SK-N-SH (cell line): ENCODE results near the gene NHP2. TPM values are rescaled to one million over a fixed set of nuclear protein-coding genes. Genes with fewer than 3 reads are reported as not detected.

Experiments used
- CTCF ChIA-PET: fragments of 300-600, 350-600 bp; formaldehyde crosslinking; extraction: SDS; loops from one replicate; lab custom pipeline; 2021; lab: Yijun Ruan, JAX
- POLR2A ChIA-PET: fragments of 350-600 bp; sonication (Branson Sonifier 250); formaldehyde crosslinking; extraction: SDS; loops from one replicate; lab custom pipeline; 2020; ENCODE audit warnings: antibody characterized with exemption, inconsistent platforms; lab: Yijun Ruan, JAX
- DNase-seq: peaks from one replicate; pipeline ENCODE4 v3.0.0; 2012
- H2AFZ ChIP-seq: fragments of 200-600 bp; sonication (generic); 2 replicates; pipeline ENCODE4 v1.8.1; 2016; ENCODE audit warnings: antibody characterized with exemption, mild to moderate bottlenecking, low read depth
- H3F3A ChIP-seq: fragments of 200-600 bp; sonication (generic); replicated peaks from 2 replicates; pipeline ENCODE3; 2016; ENCODE audit warnings: antibody characterized with exemption, mild to moderate bottlenecking; ENCODE audit not compliant: insufficient read depth
- H3K27ac ChIP-seq, 2 experiments: fragments of 200-500 bp in 1 of 2; fragments of 200-600 bp in 1 of 2; sonication (Bioruptor generic) in 1 of 2; sonication (generic), shearing (Covaris generic) in 1 of 2; 2 replicates each; pipeline versions ENCODE4 v1.5.1 to v1.6.1; 2014 to 2016; ENCODE audit warnings: low read depth in 2 of 2, inconsistent platforms in 1 of 2, low read length in 1 of 2, mild to moderate bottlenecking in 1 of 2, mixed read lengths in 1 of 2
- H3K27me3 ChIP-seq: fragments of 200-600 bp; sonication (generic), shearing (Covaris generic); 2 replicates; pipeline ENCODE4 v1.6.1; 2016; ENCODE audit warnings: mixed run types; ENCODE audit not compliant: insufficient read depth
- H3K36me3 ChIP-seq, 2 experiments: fragments of 200-500 bp in 1 of 2; fragments of 200-600 bp in 1 of 2; sonication (Bioruptor generic) in 1 of 2; sonication (generic) in 1 of 2; replicated peaks in 1 of 2; 2 replicates each; pipeline versions ENCODE3 to v1.5.1; 2014 to 2016; ENCODE audit warnings: low read length in 1 of 2, mild to moderate bottlenecking in 1 of 2; ENCODE audit not compliant: insufficient read depth in 2 of 2, control insufficient read depth in 1 of 2
- H3K4me1 ChIP-seq, 2 experiments: fragments of 200-500 bp in 1 of 2; fragments of 200-600 bp in 1 of 2; sonication (Bioruptor generic) in 1 of 2; sonication (generic), shearing (Covaris generic) in 1 of 2; 2 replicates each; pipeline versions ENCODE4 v1.5.1 to v1.6.1; 2014 to 2016; ENCODE audit warnings: low read depth in 1 of 2, low read length in 1 of 2, mixed run types in 1 of 2; ENCODE audit not compliant: insufficient read depth in 2 of 2, control insufficient read depth in 1 of 2
- H3K4me2 ChIP-seq: fragments of 200-600 bp; sonication (generic), shearing (Covaris generic); 2 replicates; pipeline ENCODE4 v1.6.1; 2017; ENCODE audit warnings: mixed run types
- H3K4me3 ChIP-seq, 2 experiments: fragments of 200-500 bp in 1 of 2; fragments of 200-600 bp in 1 of 2; sonication (Bioruptor generic) in 1 of 2; sonication (generic), shearing (Covaris generic) in 1 of 2; 2 replicates each; pipeline versions ENCODE4 v1.5.1 to v1.8.1; 2014 to 2016; ENCODE audit warnings: low read depth in 2 of 2, inconsistent platforms in 1 of 2, low read length in 1 of 2, mild to moderate bottlenecking in 1 of 2, mixed read lengths in 1 of 2, moderate library complexity in 1 of 2
- H3K79me2 ChIP-seq: fragments of 200-600 bp; sonication (generic); 2 replicates; pipeline ENCODE4 v1.8.1; 2017; ENCODE audit warnings: mild to moderate bottlenecking; ENCODE audit not compliant: insufficient read depth
- H3K9ac ChIP-seq: fragments of 200-600 bp; sonication (generic); 2 replicates; pipeline ENCODE4 v1.6.1; 2017; ENCODE audit warnings: mixed run types
- H3K9me2 ChIP-seq: fragments of 200-600 bp; sonication (generic); 2 replicates; pipeline ENCODE4 v1.6.1; 2017; ENCODE audit warnings: mixed run types
- H3K9me3 ChIP-seq: fragments of 200-600 bp; sonication (generic); 2 replicates; pipeline ENCODE4 v1.6.1; 2017; ENCODE audit warnings: mixed run types, mild to moderate bottlenecking, moderate library complexity
- H4K20me1 ChIP-seq: fragments of 200-600 bp; sonication (generic); 2 replicates; pipeline ENCODE4 v1.6.1; 2017; ENCODE audit warnings: mild to moderate bottlenecking, mixed run types; ENCODE audit not compliant: insufficient read depth
- CHD2 ChIP-seq: fragments of 150-350 bp; IDR thresholded peaks from 2 replicates; pipeline ENCODE4 v1.6.1; 2018; ENCODE audit warnings: low read length; ENCODE audit not compliant: partially characterized antibody
- CTCF ChIP-seq: fragments of 200-600 bp; sonication (generic); IDR thresholded peaks from 2 replicates; pipeline ENCODE4 v1.6.1; 2017; ENCODE audit warnings: antibody characterized with exemption, mild to moderate bottlenecking, moderate library complexity
- EZH2phosphoT487 ChIP-seq: fragments of 200-600 bp; sonication (generic); IDR thresholded peaks from 2 replicates; pipeline ENCODE4 v1.6.1; 2017; ENCODE audit warnings: low read depth, mixed run types, mild to moderate bottlenecking, antibody characterized with exemption, moderate library complexity, borderline replicate concordance
- FOXJ3 ChIP-seq: sonication (generic); formaldehyde crosslinking; IDR thresholded peaks from 2 replicates; pipeline ENCODE4 v1.5.1; 2020; ENCODE audit warnings: mild to moderate bottlenecking, missing genetic modification reagents
- GATA2 ChIP-seq: sonication (generic); formaldehyde crosslinking; IDR thresholded peaks from 2 replicates; pipeline ENCODE4 v1.5.0; 2020; ENCODE audit warnings: mild to moderate bottlenecking, missing genetic modification reagents
- IRF3 ChIP-seq: fragments of 150-350 bp; IDR thresholded peaks from 2 replicates; pipeline ENCODE4 v1.6.1; 2016; ENCODE audit warnings: mild to moderate bottlenecking, low read depth, low read length
- JUND ChIP-seq: IDR thresholded peaks from 2 replicates; pipeline ENCODE4 v1.4.0; 2012
- MAX ChIP-seq: IDR thresholded peaks from 2 replicates; pipeline ENCODE4 v1.4.0; 2012; ENCODE audit warnings: low read depth
- MEF2A ChIP-seq: IDR thresholded peaks from 2 replicates; pipeline ENCODE4 v1.4.0; 2012; ENCODE audit warnings: low read depth, borderline replicate concordance
- NFIC ChIP-seq: IDR thresholded peaks from 2 replicates; pipeline ENCODE4 v1.4.0; 2012; ENCODE audit warnings: borderline replicate concordance
- RXRA ChIP-seq: IDR thresholded peaks from 2 replicates; pipeline ENCODE4 v1.4.0; 2012; ENCODE audit warnings: low read depth, mild to moderate bottlenecking, borderline replicate concordance
- SIN3A ChIP-seq: IDR thresholded peaks from 2 replicates; pipeline ENCODE4 v1.6.1; 2012; ENCODE audit warnings: low read depth, mild to moderate bottlenecking, low read length, moderate library complexity, borderline replicate concordance
- USF1 ChIP-seq: IDR thresholded peaks from 2 replicates; pipeline ENCODE4 v1.4.0; 2012; ENCODE audit warnings: low read depth, borderline replicate concordance
- YY1 ChIP-seq: IDR thresholded peaks from 2 replicates; pipeline ENCODE4 v1.4.0; 2012; ENCODE audit warnings: low read depth, mild to moderate bottlenecking
- ZBTB33 ChIP-seq: IDR thresholded peaks from 2 replicates; pipeline ENCODE4 v1.4.0; 2012; ENCODE audit warnings: low read depth, borderline replicate concordance
- WGBS: methylation state at CpG from one replicate; pipeline ENCODE4 v1.1.6; 2017; ENCODE audit warnings: low lambda C conversion rate; 5-methylcytosine and 5-hydroxymethylcytosine counted together
- polyA plus RNA-seq, 3 experiments: library from polyadenylated mRNA; depleted of rRNA; stranded (reverse); fragments of >200 nt; gene quantifications; 2 replicates each; pipeline ENCODE4 v1.2.3, GENCODE V29; 2012

The NHP2 gene
- polyA plus RNA-seq, 1 of the 3 experiments (the other 2 are of a cell fraction), result 455 TPM

- Histone ChIP-seq H3K4me2 (no peak overlapping the region), H3K4me1 (no peaks in the 10 kb centered on the region), H3K79me2 (no peaks in the 10 kb centered on the region), H2AFZ (no peak overlapping the region), H4K20me1 (no peaks in the 10 kb centered on the region), H3K9ac (no peak overlapping the region), H3K4me3 (no peak overlapping the region), H3K9me3 (no peaks in the 10 kb centered on the region), H3K9me2 (no peaks in the 10 kb centered on the region), H3K36me3 (no peaks in the 10 kb centered on the region), H3K27me3 (no peaks in the 10 kb centered on the region), H3K27ac (no peak overlapping the region), H3F3A (no peaks in the 10 kb centered on the region)
- ChIA-PET POLR2A (no interaction called here), CTCF (no interaction called here)
- WGBS, result 86% methylated on average over 4 of the region's 8 CpGs
- no peak for DNase-seq
- TF ChIP-seq JUND (no peak), FOXJ3 (CRISPR knock-in tag) (no peak), MAX (no peak), CHD2 (no peak), SIN3A (no peak), CTCF (no peak), ZBTB33 (no peak), USF1 (no peak), MEF2A (no peak), YY1 (no peak), RXRA (no peak), IRF3 (no peak), NFIC (no peak), EZH2phosphoT487 (no peak), GATA2 (CRISPR knock-in tag) (no peak)
Measured at GRCh38 chr5:178177569-178177968, 23.9 kb upstream of the NHP2 start.
